Adrenal gland (tissue), 12 donors: Measurements from ENCODE around the gene FKBP1B. TPM values are rescaled to one million over a fixed set of nuclear protein-coding genes. Genes with fewer than 3 reads are reported as not detected.

Source experiments
- DNase-seq, 7 donors: peaks; one replicate each; pipeline ENCODE4 v3.0.0-alpha.2; 2019 to 2020
- H3K27ac ChIP-seq, 5 donors: fragments of 200-600 bp; sonication (generic) in 4 of 5; 1 replicate in 3 of 5; 2 replicates in 2 of 5; pipeline versions ENCODE4 v1.5.1 to v1.8.0; 2016 to 2020; ENCODE audit warnings: mild to moderate bottlenecking in 1 of 5
- H3K27me3 ChIP-seq: fragments of 200-600 bp; 2 replicates; pipeline ENCODE4 v1.8.0; 2021
- H3K36me3 ChIP-seq, 2 donors: fragments of 200-600 bp; replicated peaks in 1 of 2; 1 replicate in 1 of 2; 2 replicates in 1 of 2; pipeline versions ENCODE4 v1.5.1 to v1.8.0; 2018 to 2022
- H3K4me1 ChIP-seq, 2 donors: fragments of 200-600 bp; replicated peaks in 1 of 2; 1 replicate in 1 of 2; 2 replicates in 1 of 2; pipeline versions ENCODE4 v1.5.1 to v1.8.0; 2018 to 2021
- H3K4me3 ChIP-seq, 4 donors: fragments of 200-600 bp; sonication (generic) in 3 of 4; one replicate each; pipeline ENCODE4 v1.5.1; 2016 to 2018
- H3K9me3 ChIP-seq, 3 donors: fragments of 200-600 bp; sonication (generic) in 1 of 3; replicated peaks in 1 of 3; 1 replicate in 2 of 3; 2 replicates in 1 of 3; pipeline versions ENCODE4 v1.5.1 to v1.8.0; 2016 to 2021
- POLR2A ChIP-seq, 2 donors: fragments of 450-650 bp; IDR thresholded peaks; one replicate each; pipeline ENCODE4 v1.6.1; 2017; ENCODE audit warnings: antibody characterized with exemption in 2 of 2, mild to moderate bottlenecking in 2 of 2, moderate library complexity in 1 of 2
- WGBS, 4 donors: extraction: QIAGEN DNeasy Blood & Tissue Kit in 2 of 4; methylation state at CpG; one replicate each; pipeline versions ENCODE4 v1.1.5 to v1.1.7; 2013 to 2017; 5-methylcytosine and 5-hydroxymethylcytosine counted together
- intact Hi-C, 2 donors: fragments of 100-400 bp; cut with DNase I; formaldehyde crosslinking; loops; one replicate each; pipeline versions ENCODE4 v1.14.1 to v1.15.0; 2022 to 2023
- polyA plus RNA-seq, 3 donors: library from polyadenylated mRNA; stranded (reverse); fragments of 200-250 nt in 2 of 3; fragments of 350-450 nt in 1 of 3; fragmentation: Illumina TruSeq in 1 of 3; extraction: RNeasy Lipid Tissue Mini Kit (QIAGEN cat#74804) in 1 of 3; gene quantifications; one replicate each; pipeline ENCODE4 v1.2.3, GENCODE V29; 2013 to 2014
- total RNA-seq, 9 donors: library from RNA; depleted of rRNA in 4 of 9; stranded (reverse); fragments of >200 nt in 4 of 9; fragments of 120-200 nt in 1 of 9; fragmentation: NEBNext Ultra II Directional in 1 of 9; extraction: Animal tissue kit (Norgen Biotek cat#: 25700) in 1 of 9; gene quantifications; one replicate each; pipeline versions ENCODE4 v1.1.0 to v1.2.4, GENCODE V29; 2013 to 2023
- TF ChIP-seq, protein P1 (sequence below), 6 experiments: fragments of 450-650 bp in 4 of 6; fragments of 200-600 bp in 2 of 6; sonication (generic) in 1 of 6; IDR thresholded peaks; 1 replicate in 5 of 6; 2 replicates in 1 of 6; pipeline versions ENCODE4 v1.5.1 to v1.8.0; 2016 to 2021; ENCODE audit warnings: antibody characterized with exemption in 6 of 6, mild to moderate bottlenecking in 2 of 6, moderate library complexity in 1 of 6
- donor health status: healthy with polysubstance abuse.
- donor health status: Bipolar disorder and iron deficiency.
- donor health status: DM: yes; HTN: yes; CAD: no.
- donor health status: DM: no; HTN: no; CAD: no.
- donor health status: DM: no; HTN: no; CAD: no.
- donor health status: DM: yes; HTN: yes; CAD: no.

The FKBP1B gene
- total and polyA plus RNA-seq, 12 donors: 3.7 to 18.2 (median 6.4) TPM

DNA sequence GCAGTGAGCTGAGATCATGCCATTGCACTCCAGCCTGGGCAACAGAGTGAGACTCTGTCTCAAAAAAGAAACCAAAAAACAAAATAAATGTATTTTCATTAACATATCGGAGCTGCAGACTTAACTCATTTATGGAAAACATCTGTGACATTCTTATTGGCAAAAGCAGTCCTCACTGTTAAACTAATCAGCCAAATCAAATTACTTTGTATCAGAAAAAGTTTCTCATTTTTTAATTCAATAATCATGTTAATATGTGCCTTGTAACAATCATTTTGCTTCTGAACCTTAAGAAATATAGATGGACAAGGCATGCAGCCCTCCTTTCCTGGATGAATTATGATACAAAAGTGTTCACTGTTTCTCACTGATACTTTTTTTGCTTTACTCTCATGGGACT is 53.1 kb downstream of the FKBP1B start:
- Histone ChIP-seq H3K27ac (no peak overlapping the region), H3K36me3 (no peaks in the 10 kb centered on the region), H3K9me3 (no peaks in the 10 kb centered on the region), H3K27me3 (no peaks in the 10 kb centered on the region), H3K4me1 (no peaks in the 10 kb centered on the region), H3K4me3 (no peak overlapping the region)
- no peak for DNase-seq
- 91 to 97% (median 91%) methylated on average over 1 of the region's 1 CpG for WGBS, 4 donors
- no peak for TF ChIP-seq POLR2A (IDR thresholded peaks at IDR 0.05)
- TF ChIP-seq, protein P1, sequence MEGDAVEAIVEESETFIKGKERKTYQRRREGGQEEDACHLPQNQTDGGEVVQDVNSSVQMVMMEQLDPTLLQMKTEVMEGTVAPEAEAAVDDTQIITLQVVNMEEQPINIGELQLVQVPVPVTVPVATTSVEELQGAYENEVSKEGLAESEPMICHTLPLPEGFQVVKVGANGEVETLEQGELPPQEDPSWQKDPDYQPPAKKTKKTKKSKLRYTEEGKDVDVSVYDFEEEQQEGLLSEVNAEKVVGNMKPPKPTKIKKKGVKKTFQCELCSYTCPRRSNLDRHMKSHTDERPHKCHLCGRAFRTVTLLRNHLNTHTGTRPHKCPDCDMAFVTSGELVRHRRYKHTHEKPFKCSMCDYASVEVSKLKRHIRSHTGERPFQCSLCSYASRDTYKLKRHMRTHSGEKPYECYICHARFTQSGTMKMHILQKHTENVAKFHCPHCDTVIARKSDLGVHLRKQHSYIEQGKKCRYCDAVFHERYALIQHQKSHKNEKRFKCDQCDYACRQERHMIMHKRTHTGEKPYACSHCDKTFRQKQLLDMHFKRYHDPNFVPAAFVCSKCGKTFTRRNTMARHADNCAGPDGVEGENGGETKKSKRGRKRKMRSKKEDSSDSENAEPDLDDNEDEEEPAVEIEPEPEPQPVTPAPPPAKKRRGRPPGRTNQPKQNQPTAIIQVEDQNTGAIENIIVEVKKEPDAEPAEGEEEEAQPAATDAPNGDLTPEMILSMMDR (IDR thresholded peaks at IDR 0.05): no peak
- intact Hi-C loops: no loop called here

DNA sequence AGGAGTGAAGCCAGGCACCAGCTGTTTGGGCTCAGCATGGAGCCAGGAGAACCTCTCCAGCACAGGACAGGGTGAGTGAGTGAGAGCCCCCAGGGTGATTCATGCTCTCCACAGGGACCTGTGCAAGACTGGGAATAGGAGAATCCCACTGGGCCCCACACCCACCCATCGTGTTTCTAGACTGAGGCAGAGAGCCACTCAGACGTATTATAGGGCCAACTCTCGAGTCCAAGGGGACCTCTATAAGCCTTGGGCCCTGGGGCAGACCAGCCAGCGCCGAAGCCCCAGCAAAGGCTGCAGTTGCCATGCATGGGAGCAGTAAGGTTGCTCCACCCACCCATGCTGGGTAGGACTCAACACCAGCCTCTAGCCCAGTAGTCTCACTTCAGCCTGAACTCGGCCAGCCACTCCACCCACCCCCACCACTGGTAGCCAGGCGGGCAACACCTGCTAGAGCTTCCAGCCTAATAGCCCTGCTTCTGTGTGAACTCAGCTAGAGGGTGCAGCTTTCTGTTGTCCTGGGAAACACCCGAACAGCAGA is 54.6 kb downstream of the FKBP1B start:
- Histone ChIP-seq H3K4me1 (no peaks in the 10 kb centered on the region), H3K4me3 (no peak overlapping the region), H3K9me3 (no peaks in the 10 kb centered on the region), H3K36me3 (no peaks in the 10 kb centered on the region), H3K27me3 (no peaks in the 10 kb centered on the region), H3K27ac (no peak overlapping the region)
- DNase-seq: no peak
- WGBS, 4 donors: 93 to 98% (median 96%) methylated on average over 3 to 8 of the region's 8 CpGs
- intact Hi-C loops: no loop called here
- TF ChIP-seq, protein P1 (IDR thresholded peaks at IDR 0.05): no peak
- TF ChIP-seq POLR2A (IDR thresholded peaks at IDR 0.05): no peak

DNA sequence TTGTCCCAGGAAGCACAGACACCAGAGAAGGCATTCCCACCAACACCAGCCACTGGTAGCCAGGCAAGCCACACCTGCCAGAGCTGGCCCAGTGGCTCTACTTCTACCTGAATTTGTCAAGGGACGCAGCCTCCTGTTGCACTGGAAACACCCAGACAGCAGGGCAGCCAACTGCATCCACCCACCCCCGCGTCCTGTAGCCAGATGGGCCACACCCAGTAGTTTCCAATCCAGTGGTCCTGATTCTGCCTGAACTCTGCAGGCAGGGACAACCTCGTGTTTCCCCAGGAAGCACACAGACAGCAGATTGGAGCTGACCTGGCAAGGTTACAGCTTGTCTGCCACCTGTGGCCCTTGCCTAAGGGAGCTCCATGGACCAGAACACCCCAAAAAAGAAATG is 55.4 kb downstream of the FKBP1B start:
- intact Hi-C loops: no loop called here
- WGBS, 4 donors: 74 to 94% (median 90%) methylated on average over 3 to 4 of the region's 4 CpGs

DNA sequence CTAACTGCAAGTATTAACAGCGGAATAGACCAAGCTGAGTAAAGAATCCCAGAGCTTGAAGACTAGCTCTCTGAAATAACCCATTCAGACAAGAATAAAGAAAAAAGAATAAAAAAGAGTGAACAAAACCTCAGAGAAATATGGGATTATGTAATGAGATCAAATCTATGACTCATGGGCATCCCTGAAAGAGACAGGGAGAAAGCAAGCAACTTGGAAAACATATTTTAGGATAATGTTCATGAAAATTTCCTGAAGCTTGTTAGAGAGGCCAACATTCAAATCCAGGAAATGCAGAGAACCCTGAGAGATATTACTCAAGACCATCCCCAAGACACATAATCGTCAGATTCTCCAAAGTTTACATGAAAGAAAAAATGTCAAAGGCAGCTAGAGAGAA is 56.3 kb downstream of the FKBP1B start:
- Histone ChIP-seq H3K4me1 (no peaks in the 10 kb centered on the region), H3K9me3 (no peaks in the 10 kb centered on the region), H3K36me3 (no peaks in the 10 kb centered on the region), H3K27me3 (no peaks in the 10 kb centered on the region), H3K27ac (no peak overlapping the region), H3K4me3 (no peak overlapping the region)
- 23 to 50% (median 48%) methylated on average over 2 of the region's 2 CpGs for WGBS, 4 donors
- intact Hi-C loops: no loop called here
- no peak for DNase-seq
- TF ChIP-seq, protein P1 (IDR thresholded peaks at IDR 0.05): no peak
- TF ChIP-seq POLR2A (IDR thresholded peaks at IDR 0.05): no peak

More for the DNA sequence above, 55.4 kb downstream of the FKBP1B start:
- no peaks in the 10 kb centered on the region for H3K27me3 ChIP-seq
- H3K4me3 ChIP-seq: no peak overlapping the region
- H3K27ac ChIP-seq: no peak overlapping the region
- no peaks in the 10 kb centered on the region for H3K4me1 ChIP-seq
- DNase-seq: no peak
- no peaks in the 10 kb centered on the region for H3K36me3 ChIP-seq
- H3K9me3 ChIP-seq: no peaks in the 10 kb centered on the region
- TF ChIP-seq, protein P1 (IDR thresholded peaks at IDR 0.05): no peak
- no peak for TF ChIP-seq POLR2A (IDR thresholded peaks at IDR 0.05)
